ENCODE measurements around the gene OSBPL7.

- TF ChIP-seq PREB (CRISPR knock-in tag; IDR thresholded peaks at IDR 0.05) (no peak), CTCF (CRISPR knock-in tag; IDR thresholded peaks at IDR 0.05) (no peak), ZNF598 (CRISPR knock-in tag; IDR thresholded peaks at IDR 0.05; ENCODE audit: borderline replicate concordance) (no peak), SNAPC5 (CRISPR knock-in tag; IDR thresholded peaks at IDR 0.05; ENCODE audit: borderline replicate concordance) (no peak), SETDB1 (CRISPR knock-in tag; IDR thresholded peaks at IDR 0.05; ENCODE audit: borderline replicate concordance) (no peak), TFDP1 (CRISPR knock-in tag; IDR thresholded peaks at IDR 0.05; ENCODE audit: borderline replicate concordance) (no peak), FOXM1 (CRISPR knock-in tag; IDR thresholded peaks at IDR 0.05) (no peak), MAX (IDR thresholded peaks at IDR 0.05) (no peak), SMC3 (IDR thresholded peaks at IDR 0.05; ENCODE audit: low read length) (no peak), KLF13 (CRISPR knock-in tag; IDR thresholded peaks at IDR 0.05) (no peak), CC2D1A (CRISPR knock-in tag; IDR thresholded peaks at IDR 0.05) (no peak), ZNF512 (CRISPR knock-in tag; IDR thresholded peaks at IDR 0.05) (no peak)
Observed at GRCh38 chr17:47856830-47857229, 35.2 kb upstream of the OSBPL7 start.

Measured in HepG2 (cell line).